PC-9 (cell line): ENCODE data around the gene VEPH1. TPM values are rescaled to one million over a fixed set of nuclear protein-coding genes. Genes with fewer than 3 reads are reported as not detected.

Experiments
- BruUV-seq: library from RNA; stranded (reverse); fragments of 400-500 nt; replicated peaks from 2 replicates; lab custom pipeline; 2021; lab: Mats Ljungman, UMichigan
- CTCF ChIA-PET: fragments of 300-600 bp; sonication (Branson Sonifier 250); formaldehyde crosslinking; loops from one replicate; lab custom pipeline; 2022; ENCODE audit warnings: antibody characterized with exemption; lab: Charles Lee
- POLR2A ChIA-PET: fragments of 300-600 bp; sonication (Branson Sonifier 250); formaldehyde crosslinking; loops from one replicate; lab custom pipeline; 2022; ENCODE audit warnings: antibody characterized with exemption; ENCODE audit not compliant: unreplicated experiment; lab: Charles Lee
- DNase-seq, 2 experiments: peaks; one replicate each; pipeline versions ENCODE4 v3.0.0 to v3.0.0-alpha.2; 2015 to 2022; ENCODE audit warnings: mixed read lengths in 1 of 2
- H2AFZ ChIP-seq: fragments of 200-600 bp; sonication (generic); 2 replicates; pipeline ENCODE4 v1.8.1; 2017; ENCODE audit warnings: antibody characterized with exemption
- H3F3A ChIP-seq: fragments of 200-600 bp; sonication (generic); 2 replicates; pipeline ENCODE4 v1.8.1; 2017; ENCODE audit warnings: antibody characterized with exemption, mild to moderate bottlenecking, low read depth; ENCODE audit not compliant: insufficient read depth
- H3K27ac ChIP-seq: fragments of 200-600 bp; sonication (generic); 2 replicates; pipeline ENCODE4 v1.6.1; 2016; ENCODE audit warnings: mixed run types
- H3K27me3 ChIP-seq: fragments of 200-600 bp; sonication (generic); 2 replicates; pipeline ENCODE4 v1.6.1; 2016; ENCODE audit warnings: low read depth, mixed run types; ENCODE audit not compliant: insufficient read depth
- H3K36me3 ChIP-seq: fragments of 200-600 bp; sonication (generic); 2 replicates; pipeline ENCODE4 v1.6.1; 2016; ENCODE audit warnings: low read depth, mixed run types
- H3K4me1 ChIP-seq: fragments of 200-600 bp; sonication (generic); replicated peaks from 2 replicates; pipeline ENCODE4 v1.6.1; 2016; ENCODE audit warnings: mixed run types; ENCODE audit not compliant: insufficient read depth
- H3K4me2 ChIP-seq: fragments of 200-600 bp; sonication (generic); 2 replicates; pipeline ENCODE4 v1.6.1; 2017; ENCODE audit warnings: mixed run types
- H3K4me3 ChIP-seq: fragments of 200-600 bp; sonication (generic); 2 replicates; pipeline ENCODE4 v1.6.1; 2016; ENCODE audit warnings: mixed run types
- H3K79me2 ChIP-seq: fragments of 200-600 bp; sonication (generic); 2 replicates; pipeline ENCODE4 v1.6.1; 2017; ENCODE audit warnings: low read depth, mixed run types
- H3K9me2 ChIP-seq: fragments of 200-600 bp; sonication (generic); 2 replicates; pipeline ENCODE4 v1.8.1; 2017; ENCODE audit warnings: mild to moderate bottlenecking; ENCODE audit not compliant: insufficient read depth
- H3K9me3 ChIP-seq: fragments of 200-600 bp; sonication (generic); 2 replicates; pipeline ENCODE4 v1.8.1; 2016; ENCODE audit warnings: low read depth; ENCODE audit not compliant: insufficient read depth
- H4K20me1 ChIP-seq: fragments of 200-600 bp; sonication (generic); 2 replicates; pipeline ENCODE4 v1.8.1; 2017; ENCODE audit not compliant: insufficient read depth
- CTCF ChIP-seq: fragments of 200-600 bp; sonication (generic); conservative IDR thresholded peaks from 2 replicates; pipeline ENCODE4 v1.6.1; 2017; ENCODE audit warnings: mixed run types, antibody characterized with exemption, mild to moderate bottlenecking, moderate library complexity
- EZH2 ChIP-seq: fragments of 200-600 bp; sonication (generic); IDR thresholded peaks from 2 replicates; pipeline ENCODE4 v1.8.0; 2017; ENCODE audit warnings: antibody characterized with exemption, low read depth
- intact Hi-C: fragments of 100-400 bp; cut with micrococcal nuclease; formaldehyde crosslinking; loops from one replicate; pipeline ENCODE4 v1.10.0; 2022; ENCODE audit not compliant: unreplicated experiment
- total RNA-seq: library from RNA; stranded (reverse); gene quantifications from 2 replicates; pipeline ENCODE4 v1.2.3, GENCODE V29; 2021

Gene VEPH1
- total RNA-seq, 1 experiment from 2014 or later: 4.0 TPM

- Histone ChIP-seq H3K4me3 (no peak overlapping the region), H3K36me3 (no peaks in the 10 kb centered on the region), H3K27ac (no peak overlapping the region), H2AFZ (no peak overlapping the region), H4K20me1 (no peaks in the 10 kb centered on the region), H3K9me3 (no peaks in the 10 kb centered on the region), H3K4me1 (peaks cover 10% of the 10 kb centered on the region), H3K9me2 (no peaks in the 10 kb centered on the region; the same call in 1 of the 2 replicates), H3K4me2 (no peak overlapping the region), H3F3A (no peaks in the 10 kb centered on the region), H3K27me3 (no peaks in the 10 kb centered on the region), H3K79me2 (no peaks in the 10 kb centered on the region)
- BruUV-seq: no TSS peak
- ChIA-PET POLR2A (no interaction called here), CTCF (no interaction called here)
- TF ChIP-seq EZH2 (no peak), CTCF (no peak)
- DNase-seq: no peak
- intact Hi-C loops: loop anchor here (2.0 kb wide), 1 partner anchor 32 kb away; no protein-coding TSS in a partner anchor
Observed at GRCh38 chr3:157313186-157313585, 190.0 kb downstream of the VEPH1 start.

- TF ChIP-seq CTCF (no peak), EZH2 (no peak)
- no TSS peak for BruUV-seq
- CTCF ChIA-PET: no interaction called here
- no peaks in the 10 kb centered on the region for H3K79me2 ChIP-seq
- H4K20me1 ChIP-seq: no peaks in the 10 kb centered on the region
- peaks cover 10% of the 10 kb centered on the region for H3K4me1 ChIP-seq
- H3K36me3 ChIP-seq: no peaks in the 10 kb centered on the region
- no peak overlapping the region for H3K4me3 ChIP-seq
- DNase-seq: no peak
- no peaks in the 10 kb centered on the region for H3K9me3 ChIP-seq
- no peaks in the 10 kb centered on the region; the same call in 1 of the 2 replicates for H3K9me2 ChIP-seq
- no peaks in the 10 kb centered on the region for H3K27me3 ChIP-seq
- H2AFZ ChIP-seq: peak overlapping the region; percentile 46
- peak overlapping the region; percentile 31 for H3K27ac ChIP-seq
- no peak overlapping the region for H3K4me2 ChIP-seq
- intact Hi-C loops: loop anchor here (2.0 kb wide), 1 partner anchor 32 kb away; no protein-coding TSS in a partner anchor
- H3F3A ChIP-seq: no peaks in the 10 kb centered on the region
- POLR2A ChIA-PET: no interaction called here
Observed at GRCh38 chr3:157312376-157312745, 190.9 kb downstream of the VEPH1 start.

GRCh38 chr3:157311633-157312375, 191.4 kb downstream of the VEPH1 start:
- Histone ChIP-seq H3K4me2 (no peak overlapping the region), H4K20me1 (no peaks in the 10 kb centered on the region), H3K27ac (peak overlapping the region; percentile 31), H3K4me1 (peaks cover 10% of the 10 kb centered on the region), H3K27me3 (no peaks in the 10 kb centered on the region), H3F3A (no peaks in the 10 kb centered on the region), H3K9me3 (no peaks in the 10 kb centered on the region), H3K36me3 (no peaks in the 10 kb centered on the region), H2AFZ (peak overlapping the region; percentile 46), H3K79me2 (no peaks in the 10 kb centered on the region), H3K9me2 (no peaks in the 10 kb centered on the region; the same call in 1 of the 2 replicates), H3K4me3 (no peak overlapping the region)
- intact Hi-C loops: loop anchor here (2.0 kb wide), 1 partner anchor 31 kb away; no protein-coding TSS in a partner anchor
- ChIA-PET POLR2A (no interaction called here), CTCF (no interaction called here)
- no peak for TF ChIP-seq CTCF
- TF ChIP-seq EZH2: no peak
- no TSS peak for BruUV-seq
- peak in 1 of 2 experiments; percentile 43 for DNase-seq
